Caki2 (cell line): ENCODE data around the gene MEIS3. TPM values are rescaled to one million over a fixed set of nuclear protein-coding genes. Genes with fewer than 3 reads are reported as not detected.
"Not testable (repeated sequence)": the region's sequence is repeated elsewhere in the genome, so short reads cannot be mapped to it uniquely, and the experiment has no call there.

Source experiments
- DNase-seq: peaks from one replicate; pipeline ENCODE4 v3.0.0-alpha.2; 2015; ENCODE audit warnings: low read depth
- in situ Hi-C: cut with HindIII; loops from 2 replicates; pipeline ENCODE4 v1.10.0; 2016; ENCODE audit warnings: low sequenced_read_pairs, low pct_unique_long_range_greater_than_20kb, mixed read lengths
- total RNA-seq: library from RNA; depleted of rRNA; stranded (reverse); fragments of >200 nt; shearing (Covaris generic); gene quantifications from 2 replicates; pipeline ENCODE4 v1.2.3, GENCODE V29; 2014; ENCODE audit warnings: low replicate concordance

Gene MEIS3
- total RNA-seq, 1 experiment from 2014 or later: 44.4 TPM

DNA sequence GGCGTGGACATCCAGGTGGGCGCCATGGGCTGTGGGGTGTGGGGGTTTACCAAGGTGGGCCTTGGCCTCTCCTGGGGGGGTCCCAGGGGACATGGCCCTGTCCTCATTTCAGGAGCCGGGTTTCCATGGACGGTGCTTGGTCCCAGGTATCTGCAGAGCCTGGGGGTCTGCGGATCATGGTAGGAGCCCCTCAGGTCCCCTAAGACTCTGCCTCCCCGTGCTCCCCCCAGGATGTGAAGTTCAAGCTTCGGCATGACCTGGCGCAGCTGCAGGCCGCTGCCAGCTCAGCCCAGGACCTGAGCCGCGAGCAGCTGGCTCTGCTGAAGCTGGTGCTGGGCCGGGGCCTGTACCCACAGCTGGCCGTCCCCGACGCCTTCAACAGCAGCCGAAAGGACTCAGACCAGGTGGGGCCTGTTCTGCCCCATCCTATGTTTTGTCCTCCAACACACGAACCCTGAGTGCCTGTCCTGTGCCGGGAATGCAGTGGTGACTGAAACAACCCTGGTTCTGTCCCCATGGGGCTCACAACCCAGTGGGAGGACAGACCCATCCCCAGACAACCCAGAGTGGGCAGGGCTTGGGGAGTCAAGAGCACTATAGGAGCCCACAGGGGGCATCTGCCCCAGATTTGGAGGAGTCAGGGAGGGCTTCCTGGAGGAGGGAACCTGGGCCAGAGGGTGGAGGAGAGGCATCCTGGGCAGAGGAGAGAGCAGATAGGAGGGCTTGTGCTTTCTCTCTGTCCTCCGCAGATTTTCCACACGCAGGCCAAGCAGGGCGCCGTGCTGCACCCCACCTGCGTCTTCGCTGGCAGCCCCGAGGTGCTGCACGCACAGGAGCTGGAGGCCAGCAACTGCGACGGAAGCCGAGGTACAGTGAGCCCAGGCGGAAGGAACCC lies 43.4 kb downstream of the MEIS3 start:
- no peak for DNase-seq
- in situ Hi-C loops: no loop called here

DNA sequence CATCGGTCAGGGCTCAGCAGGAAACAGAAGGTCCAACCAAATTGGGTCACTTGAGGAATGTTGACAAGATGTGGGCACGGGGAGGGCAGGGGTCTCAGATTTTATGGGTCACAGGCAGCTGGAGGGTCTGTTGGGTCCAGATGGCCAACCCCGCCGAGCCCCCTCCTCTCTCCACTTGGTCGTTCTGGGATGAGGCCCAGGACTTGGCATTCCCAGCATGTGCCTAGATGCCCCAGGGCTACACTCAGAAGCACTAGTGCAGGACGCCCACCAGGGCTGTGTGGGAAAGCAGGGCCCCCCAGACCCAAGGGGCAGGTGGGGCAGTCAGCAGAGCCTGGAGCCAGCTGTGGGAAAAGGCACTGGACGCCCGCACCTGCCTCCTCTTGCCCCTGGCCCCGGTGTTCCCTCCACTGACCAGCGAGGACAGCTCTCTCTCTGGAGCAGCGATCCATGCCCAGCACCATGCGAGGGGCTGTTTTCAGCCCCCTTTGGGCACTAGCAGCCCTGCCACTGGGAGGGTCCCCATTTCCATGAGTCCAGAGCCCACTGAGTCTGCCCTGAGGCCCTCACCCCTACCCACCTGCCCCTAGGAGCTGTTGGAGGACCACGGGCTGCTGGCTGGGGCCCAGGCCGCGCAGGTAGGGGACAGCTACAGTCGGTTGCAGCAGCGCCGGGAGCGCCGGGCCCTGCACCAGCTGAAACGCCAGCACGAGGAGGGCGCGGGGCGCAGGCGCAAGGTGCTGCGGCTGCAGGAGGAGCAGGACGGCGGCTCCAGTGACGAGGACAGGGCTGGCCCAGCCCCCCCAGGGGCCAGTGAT lies 44.2 kb downstream of the MEIS3 start:
- in situ Hi-C loops: no loop called here

DNA sequence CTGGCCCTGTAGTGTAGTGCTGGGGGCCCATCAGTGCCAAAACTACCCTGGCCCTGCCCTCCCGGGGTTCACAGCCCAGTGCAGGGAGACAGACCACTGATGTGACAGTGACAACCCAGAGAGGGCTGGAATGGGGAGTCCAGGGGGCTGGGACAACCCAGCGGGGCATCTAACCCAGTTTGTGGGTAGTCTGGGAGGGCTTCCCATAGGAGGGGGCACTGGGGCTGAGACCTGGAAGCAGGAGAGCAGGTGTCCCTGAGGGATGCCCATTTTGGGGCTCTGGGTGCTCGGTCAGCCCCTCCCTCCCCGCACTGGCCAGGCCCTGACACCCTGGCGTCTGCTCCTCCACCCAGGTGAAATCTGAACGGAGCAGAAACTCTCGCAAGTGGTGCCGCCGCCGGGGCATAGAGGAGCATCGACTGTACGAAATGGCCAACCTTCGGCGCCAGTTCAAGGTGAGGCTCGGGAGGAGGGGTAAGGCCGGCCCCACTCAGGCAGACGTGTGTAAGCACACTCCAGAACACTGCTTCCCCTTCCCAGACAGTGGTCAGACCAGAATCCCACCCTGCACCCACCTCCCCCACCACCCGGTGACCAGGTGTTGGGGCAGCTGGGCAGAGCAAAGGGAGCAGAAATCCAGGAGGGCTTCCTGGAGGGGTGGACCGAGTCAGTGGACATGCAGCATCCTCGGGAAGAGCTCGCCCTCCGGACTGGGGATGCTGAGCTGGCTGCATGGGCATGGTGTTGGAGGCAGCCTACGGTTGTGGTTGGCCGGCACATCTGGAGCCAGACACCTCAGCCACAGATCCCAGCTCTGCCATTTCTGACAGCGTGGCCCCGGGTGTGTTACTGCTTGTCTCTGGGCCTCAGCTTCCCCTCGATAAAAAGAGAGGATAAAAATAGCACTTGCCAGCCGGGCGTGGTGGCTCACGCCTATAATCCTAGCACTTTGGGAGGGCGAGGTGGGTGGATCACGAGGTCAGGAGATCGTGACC lies 45.8 kb downstream of the MEIS3 start:
- DNase-seq: no peak
- in situ Hi-C loops: no loop called here

More for the DNA sequence above, 44.2 kb downstream of the MEIS3 start:
- DNase-seq: no peak

DNA sequence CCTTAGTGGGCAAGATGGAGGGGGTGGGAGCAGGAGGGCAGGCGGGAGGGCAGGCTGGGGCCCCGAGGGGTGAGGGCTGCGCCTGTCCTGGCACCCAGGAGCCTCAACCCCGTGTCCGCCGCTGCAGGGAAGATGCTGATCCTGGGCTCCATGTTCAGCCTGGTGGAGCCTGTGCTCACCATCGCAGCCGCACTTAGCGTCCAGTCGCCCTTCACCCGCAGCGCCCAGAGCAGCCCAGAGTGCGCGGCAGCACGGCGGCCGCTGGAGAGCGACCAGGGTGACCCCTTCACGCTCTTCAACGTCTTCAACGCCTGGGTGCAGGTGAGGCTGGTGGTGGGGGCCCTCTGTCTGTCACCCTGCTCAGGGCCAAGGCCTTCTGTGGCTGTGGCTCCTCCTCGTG lies 46.7 kb downstream of the MEIS3 start:
- in situ Hi-C loops: no loop called here
- DNase-seq: no peak

DNA sequence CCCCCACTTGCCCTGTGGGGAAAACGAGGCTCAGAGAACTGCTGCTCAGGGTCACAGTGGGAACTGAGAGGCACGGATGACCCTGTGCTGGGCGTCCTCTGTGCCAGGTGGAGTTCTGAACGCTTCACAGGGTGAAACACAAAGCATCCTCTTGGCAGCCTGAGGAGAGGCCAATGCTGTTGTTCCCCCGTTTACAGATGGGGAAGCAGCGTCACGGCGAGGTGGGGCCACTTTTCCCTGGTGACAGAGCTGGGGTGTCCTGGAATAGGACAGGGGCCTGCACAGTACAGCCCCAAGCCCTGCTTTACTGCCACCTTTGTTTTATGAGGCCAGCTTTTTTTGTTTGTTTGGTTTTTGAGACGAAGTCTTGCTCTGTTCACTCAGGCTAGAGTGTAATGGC lies 48.1 kb downstream of the MEIS3 start:
- in situ Hi-C loops: no loop called here
- no peak for DNase-seq

DNA sequence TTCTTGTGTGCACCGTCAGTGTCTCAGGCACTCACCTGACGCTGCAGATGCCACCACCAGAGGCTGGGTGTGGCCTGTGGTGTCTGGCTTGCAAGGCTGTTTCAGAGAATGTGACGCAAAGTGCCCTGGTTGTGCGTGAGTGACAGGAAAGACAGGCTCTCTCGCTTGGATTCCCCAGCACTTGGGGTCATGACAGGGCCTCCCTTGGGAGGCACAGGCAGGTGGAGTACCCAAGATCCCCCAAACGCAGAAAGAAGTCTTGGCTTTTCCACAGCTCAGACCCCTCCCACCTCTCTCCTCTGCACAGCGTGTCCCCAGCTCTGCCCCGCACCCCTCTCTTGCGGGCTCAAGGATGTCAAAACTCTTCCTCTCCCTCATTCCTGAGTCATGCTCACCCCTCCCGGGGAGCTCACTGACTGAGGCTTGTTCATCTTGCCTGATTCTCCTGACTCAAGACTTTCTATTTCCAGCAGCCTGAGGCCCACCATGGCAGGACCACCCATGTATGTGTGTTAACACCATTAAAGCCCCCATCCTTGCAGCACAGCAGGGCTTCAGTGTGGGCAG lies 49.2 kb downstream of the MEIS3 start:
- in situ Hi-C loops: no loop called here
- DNase-seq: no peak

DNA sequence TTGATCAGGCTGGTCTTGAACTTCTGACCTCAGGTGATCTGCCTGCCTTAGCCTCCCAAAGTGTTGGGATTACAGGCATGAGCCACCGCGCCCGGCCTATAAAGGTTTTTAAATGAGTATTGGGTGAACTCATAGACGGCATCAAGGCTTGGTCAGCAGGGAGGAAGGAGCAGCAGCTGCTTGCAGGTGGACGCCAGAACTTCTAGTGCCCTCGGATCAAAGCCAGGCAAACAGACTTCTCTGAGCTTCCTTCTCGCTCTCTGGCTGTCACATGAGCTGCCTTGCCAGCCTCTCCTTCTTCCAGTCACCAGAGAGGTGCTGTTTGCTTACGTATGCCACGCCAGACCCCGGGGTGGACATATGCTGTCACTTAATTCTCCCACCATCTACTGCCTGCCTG lies 53.9 kb downstream of the MEIS3 start:
- in situ Hi-C loops, DNase-seq: not testable (repeated sequence)

DNA sequence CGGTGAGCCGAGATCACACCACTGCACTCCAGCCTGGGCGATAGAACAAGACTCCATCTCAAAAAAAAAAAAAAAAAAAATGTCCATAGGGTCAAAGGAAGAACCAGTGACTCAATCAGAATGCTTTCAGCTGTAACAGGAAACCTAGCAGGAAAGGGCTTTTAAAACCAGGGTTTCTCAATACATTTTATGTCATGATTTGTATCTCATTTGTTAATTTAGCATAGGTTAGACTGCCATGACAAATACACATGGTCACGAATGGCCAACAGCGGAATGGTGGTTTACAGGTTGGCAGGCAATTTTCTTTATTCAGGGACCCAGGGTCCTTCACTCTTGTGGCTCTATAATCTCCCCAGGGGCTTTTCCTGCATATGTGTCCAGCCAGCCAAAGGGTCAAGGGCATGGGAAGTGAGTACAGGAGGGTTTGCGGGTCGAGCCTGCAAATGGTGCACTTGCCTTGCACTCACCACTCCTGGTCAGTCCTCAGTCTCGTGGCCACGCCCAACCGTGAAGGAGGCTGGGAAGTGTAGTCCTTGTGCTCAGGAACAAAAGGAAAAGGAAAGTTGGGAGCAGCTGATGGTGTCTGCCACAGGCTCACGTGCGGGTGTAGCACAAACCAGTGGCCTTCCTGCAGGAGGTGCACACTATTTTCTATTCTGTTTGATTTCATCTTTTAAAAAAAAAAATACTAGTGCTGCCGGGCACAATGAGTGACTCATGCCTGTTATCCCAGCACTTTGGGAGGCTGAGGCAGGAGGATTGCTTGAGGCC lies 55.4 kb downstream of the MEIS3 start:
- no peak for DNase-seq
- in situ Hi-C loops: no loop called here

DNA sequence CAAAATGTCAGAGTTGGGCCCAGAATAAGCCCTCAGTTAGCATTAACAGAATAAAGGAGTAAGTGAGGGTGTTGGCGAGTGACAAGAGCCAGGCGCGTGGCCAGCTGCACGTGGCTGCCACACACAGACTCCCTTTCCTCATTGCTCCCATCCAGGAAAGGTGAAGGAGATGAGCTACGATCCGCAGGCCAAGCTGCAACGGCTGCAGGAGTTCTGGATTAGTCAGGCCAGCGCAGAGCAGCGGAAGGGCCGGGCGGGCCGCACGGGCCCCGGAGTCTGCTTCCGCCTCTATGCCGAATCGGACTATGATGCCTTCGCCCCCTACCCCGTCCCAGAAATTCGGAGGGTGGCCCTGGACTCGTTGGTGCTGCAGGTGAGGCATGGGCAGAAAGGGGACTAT lies 57.0 kb downstream of the MEIS3 start:
- in situ Hi-C loops: no loop called here
- DNase-seq: no peak

DNA sequence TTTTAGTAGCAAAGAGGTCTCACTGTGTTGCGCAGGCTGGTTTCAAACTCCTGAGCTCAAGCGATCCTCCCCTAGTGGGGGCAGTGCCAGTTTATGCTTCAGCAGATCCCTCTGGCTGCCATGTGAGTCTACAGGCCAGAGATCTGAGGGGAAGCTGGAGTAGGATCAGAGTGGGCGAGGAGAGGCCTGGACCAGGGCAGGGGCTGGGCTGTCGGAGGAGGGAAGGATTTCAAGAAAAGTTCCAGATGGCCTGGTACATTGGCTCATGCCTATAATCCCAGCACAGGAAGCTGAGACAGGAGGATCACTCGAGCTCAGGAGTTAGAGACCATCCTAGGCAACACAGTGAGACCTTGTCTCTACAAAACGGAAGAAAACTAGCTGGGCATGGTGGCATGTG lies 60.4 kb downstream of the MEIS3 start:
- in situ Hi-C loops: no loop called here

DNA sequence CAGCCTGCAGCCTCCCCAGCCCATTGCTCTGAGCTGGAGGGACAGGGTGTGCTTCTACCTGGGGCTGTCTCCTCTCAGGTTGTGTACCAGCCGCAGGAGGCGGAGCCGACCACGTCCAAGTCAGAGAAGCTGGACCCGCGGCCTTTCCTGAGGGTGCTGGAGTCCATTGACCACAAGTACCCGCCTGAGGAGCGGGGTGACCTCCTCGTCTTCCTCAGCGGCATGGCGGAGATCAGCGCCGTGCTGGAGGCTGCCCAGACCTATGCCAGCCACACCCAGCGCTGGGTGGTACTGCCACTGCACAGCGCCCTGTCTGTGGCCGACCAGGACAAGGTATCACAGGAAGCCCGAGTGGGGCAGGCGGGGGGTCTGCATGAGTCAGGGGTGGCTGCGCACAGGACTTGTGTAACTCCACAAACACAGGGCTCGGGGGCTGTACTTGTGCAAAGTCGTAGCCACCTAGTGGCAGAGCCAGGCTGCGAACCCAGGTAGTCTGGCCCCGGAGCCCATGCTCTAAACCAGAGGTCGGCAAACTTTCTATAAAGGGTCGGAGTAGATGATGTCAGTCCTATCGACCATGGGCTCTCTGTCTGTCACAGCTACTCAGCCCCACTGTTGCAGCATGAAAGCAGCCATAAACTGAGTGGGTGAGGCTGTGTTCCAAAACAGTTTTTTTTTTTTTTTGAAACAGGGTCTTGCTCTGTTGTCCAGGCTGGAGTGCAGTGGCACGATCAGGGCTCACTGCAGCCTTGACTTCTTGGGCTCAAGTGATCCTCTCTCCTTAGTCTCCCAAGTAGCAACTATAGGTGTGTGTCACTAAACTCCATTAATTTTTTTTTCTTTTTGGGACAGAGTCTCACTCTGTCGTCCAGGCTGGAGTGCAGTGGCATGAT lies 61.3 kb downstream of the MEIS3 start:
- DNase-seq: no peak
- in situ Hi-C loops: no loop called here

More for the DNA sequence above, 60.4 kb downstream of the MEIS3 start:
- DNase-seq: no peak

DNA sequence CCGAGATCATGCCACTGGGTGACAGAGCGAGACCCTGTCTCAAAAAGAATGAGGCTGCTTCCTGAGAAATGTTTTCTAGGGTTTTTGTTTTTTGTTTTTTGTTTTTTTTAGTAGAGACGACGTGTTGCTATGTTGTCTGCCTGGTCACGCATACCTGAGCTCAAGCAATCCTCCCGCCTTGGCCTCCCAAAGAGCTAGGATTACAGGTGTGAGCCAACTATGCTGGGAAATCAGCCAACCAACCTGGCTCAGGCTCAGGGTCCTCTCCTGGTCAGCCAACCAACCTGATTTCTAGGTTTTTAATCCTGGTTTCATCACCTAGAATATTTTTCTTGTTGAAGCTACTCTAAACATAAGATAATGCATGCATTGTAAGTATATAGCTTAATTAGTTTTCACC lies 62.4 kb downstream of the MEIS3 start:
- no peak for DNase-seq

DNA sequence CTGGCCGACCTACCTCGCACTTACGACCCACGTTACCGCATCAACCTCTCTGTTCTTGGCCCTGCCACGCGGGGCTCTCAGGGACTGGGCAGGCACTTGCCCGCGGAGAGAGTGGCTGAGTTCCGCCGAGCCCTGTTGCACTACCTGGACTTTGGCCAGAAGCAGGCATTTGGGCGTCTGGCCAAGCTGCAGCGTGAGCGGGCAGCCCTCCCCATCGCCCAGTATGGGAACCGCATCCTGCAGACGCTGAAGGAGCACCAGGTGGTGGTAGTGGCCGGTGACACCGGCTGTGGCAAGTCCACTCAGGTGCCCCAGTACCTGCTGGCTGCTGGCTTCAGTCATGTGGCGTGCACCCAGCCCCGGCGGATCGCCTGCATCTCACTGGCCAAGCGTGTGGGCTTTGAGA lies 66.0 kb downstream of the MEIS3 start:
- no peak for DNase-seq
- in situ Hi-C loops: no loop called here

More for the DNA sequence above, 62.4 kb downstream of the MEIS3 start:
- in situ Hi-C loops: no loop called here
